ENCODE data around the gene RYR2. TPM values are rescaled to one million over a fixed set of nuclear protein-coding genes. Genes with fewer than 3 reads are reported as not detected.

The RYR2 gene
- total RNA-seq, 4 donors from 2014 or later, result 0.20 to 0.60 (median 0.32) TPM

DNA sequence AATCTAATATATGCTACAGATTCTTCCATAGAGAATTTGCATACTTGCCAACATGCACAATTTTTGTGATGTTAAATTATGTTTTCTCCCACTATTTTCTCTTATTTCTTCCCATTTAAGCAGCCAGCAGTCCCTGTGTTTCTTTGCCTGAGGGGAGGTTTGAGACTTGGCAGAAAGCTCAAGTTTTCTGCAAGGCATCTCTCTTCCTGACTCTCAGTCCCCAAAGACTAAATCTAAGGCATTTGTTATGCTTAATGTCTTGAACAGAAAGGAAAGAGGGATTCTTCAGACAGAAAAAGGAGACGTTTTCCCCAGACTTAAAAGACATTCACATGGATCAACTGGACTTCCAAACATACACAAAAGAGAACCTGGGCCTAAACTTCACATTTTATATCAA is 354.4 kb downstream of the RYR2 start:
- H3K4me1 ChIP-seq, result no peaks in the 10 kb centered on the region
- H3K9me3 ChIP-seq, result peaks cover 0 to 20% (median 0%) of the 10 kb centered on the region in 4 donors
- no peak overlapping the region for H3K4me3 ChIP-seq
- no peak for DNase-seq (ENCODE audit: low spot score in 2 of 2)
- no peaks in the 10 kb centered on the region for H3K27me3 ChIP-seq
- H3K36me3 ChIP-seq, result no peaks in the 10 kb centered on the region
- H3K27ac ChIP-seq, result no peak overlapping the region
- TF ChIP-seq POLR2A (IDR thresholded peaks at IDR 0.05), result no peak
- 12 to 23% methylated on average over 1 of the region's 1 CpG for WGBS, 2 donors

GRCh38 chr1:237398751-237399150 is 356.8 kb downstream of the RYR2 start:
- peaks cover 0 to 32% (median 0%) of the 10 kb centered on the region in 4 donors for H3K9me3 ChIP-seq
- 80% methylated on average over 4 of the region's 4 CpGs for WGBS, 2 donors
- H3K27ac ChIP-seq, result no peak overlapping the region
- no peak overlapping the region for H3K4me3 ChIP-seq
- H3K36me3 ChIP-seq, result no peaks in the 10 kb centered on the region
- H3K4me1 ChIP-seq, result no peaks in the 10 kb centered on the region
- TF ChIP-seq EP300 (IDR thresholded peaks at IDR 0.05), result no peak
- TF ChIP-seq, protein P1, sequence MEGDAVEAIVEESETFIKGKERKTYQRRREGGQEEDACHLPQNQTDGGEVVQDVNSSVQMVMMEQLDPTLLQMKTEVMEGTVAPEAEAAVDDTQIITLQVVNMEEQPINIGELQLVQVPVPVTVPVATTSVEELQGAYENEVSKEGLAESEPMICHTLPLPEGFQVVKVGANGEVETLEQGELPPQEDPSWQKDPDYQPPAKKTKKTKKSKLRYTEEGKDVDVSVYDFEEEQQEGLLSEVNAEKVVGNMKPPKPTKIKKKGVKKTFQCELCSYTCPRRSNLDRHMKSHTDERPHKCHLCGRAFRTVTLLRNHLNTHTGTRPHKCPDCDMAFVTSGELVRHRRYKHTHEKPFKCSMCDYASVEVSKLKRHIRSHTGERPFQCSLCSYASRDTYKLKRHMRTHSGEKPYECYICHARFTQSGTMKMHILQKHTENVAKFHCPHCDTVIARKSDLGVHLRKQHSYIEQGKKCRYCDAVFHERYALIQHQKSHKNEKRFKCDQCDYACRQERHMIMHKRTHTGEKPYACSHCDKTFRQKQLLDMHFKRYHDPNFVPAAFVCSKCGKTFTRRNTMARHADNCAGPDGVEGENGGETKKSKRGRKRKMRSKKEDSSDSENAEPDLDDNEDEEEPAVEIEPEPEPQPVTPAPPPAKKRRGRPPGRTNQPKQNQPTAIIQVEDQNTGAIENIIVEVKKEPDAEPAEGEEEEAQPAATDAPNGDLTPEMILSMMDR (IDR thresholded peaks at IDR 0.05), result no peak
- TF ChIP-seq POLR2A (IDR thresholded peaks at IDR 0.05), result no peak
- H3K27me3 ChIP-seq, result no peaks in the 10 kb centered on the region
- DNase-seq (ENCODE audit: low spot score in 2 of 2), result no peak

DNA sequence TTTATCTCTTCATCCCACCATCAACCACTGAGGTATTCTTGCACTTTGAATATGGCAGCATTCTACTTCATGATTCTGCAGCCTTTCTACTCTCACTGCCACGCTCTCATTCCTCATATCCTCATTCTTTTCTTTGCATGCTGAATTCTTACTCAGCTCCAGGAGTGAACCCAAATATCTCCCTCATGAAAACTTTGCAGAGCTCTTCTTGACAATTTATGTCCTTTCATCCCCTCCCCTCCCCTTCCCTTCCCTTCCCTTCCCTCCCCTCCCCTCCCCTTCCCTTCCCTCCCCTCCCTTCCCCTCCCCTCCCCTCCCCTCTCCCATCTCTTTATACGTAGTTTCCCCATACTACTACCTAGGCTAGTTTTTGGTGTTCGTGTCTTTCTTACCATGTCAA is 363.9 kb downstream of the RYR2 start:
- 77 to 82% methylated on average over 3 of the region's 3 CpGs for WGBS, 2 donors
- Histone ChIP-seq H3K27ac (no peak overlapping the region), H3K4me1 (no peaks in the 10 kb centered on the region), H3K9me3 (peaks cover 0 to 12% (median 0%) of the 10 kb centered on the region in 4 donors), H3K36me3 (no peaks in the 10 kb centered on the region), H3K27me3 (no peaks in the 10 kb centered on the region), H3K4me3 (no peak overlapping the region)
- TF ChIP-seq, protein P1 (IDR thresholded peaks at IDR 0.05), result no peak
- TF ChIP-seq EP300 (IDR thresholded peaks at IDR 0.05) (no peak), POLR2A (IDR thresholded peaks at IDR 0.05) (no peak)
- no peak for DNase-seq (ENCODE audit: low spot score in 2 of 2)

DNA sequence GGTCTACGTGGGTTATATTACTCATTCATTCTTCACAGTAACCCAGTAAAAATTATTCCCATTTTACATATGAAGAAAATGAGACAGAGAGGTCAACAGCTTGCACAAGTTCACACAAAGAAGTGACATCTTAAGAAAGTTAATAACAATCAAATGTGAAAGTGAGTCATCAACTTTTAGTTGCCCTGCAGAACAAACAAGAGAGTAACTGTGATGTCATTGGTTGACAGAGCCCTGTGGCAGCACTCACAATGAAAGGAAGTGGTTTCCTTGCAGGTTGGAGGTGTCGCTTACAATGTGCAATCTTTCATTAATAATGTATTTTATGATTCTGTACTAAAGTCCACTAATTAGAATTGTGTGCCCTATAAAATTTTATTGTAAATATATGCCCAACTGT is 369.6 kb downstream of the RYR2 start:
- Histone ChIP-seq H3K4me1 (no peaks in the 10 kb centered on the region), H3K27ac (no peak overlapping the region), H3K27me3 (no peaks in the 10 kb centered on the region), H3K4me3 (no peak overlapping the region), H3K36me3 (no peaks in the 10 kb centered on the region), H3K9me3 (peaks cover 0 to 1% (median 0%) of the 10 kb centered on the region in 4 donors)
- no peak for DNase-seq (ENCODE audit: low spot score in 2 of 2)
- 77 to 82% methylated on average over 2 of the region's 2 CpGs for WGBS, 2 donors
- TF ChIP-seq EP300 (IDR thresholded peaks at IDR 0.05) (no peak), POLR2A (IDR thresholded peaks at IDR 0.05) (no peak)
- TF ChIP-seq, protein P1 (IDR thresholded peaks at IDR 0.05), result no peak

DNA sequence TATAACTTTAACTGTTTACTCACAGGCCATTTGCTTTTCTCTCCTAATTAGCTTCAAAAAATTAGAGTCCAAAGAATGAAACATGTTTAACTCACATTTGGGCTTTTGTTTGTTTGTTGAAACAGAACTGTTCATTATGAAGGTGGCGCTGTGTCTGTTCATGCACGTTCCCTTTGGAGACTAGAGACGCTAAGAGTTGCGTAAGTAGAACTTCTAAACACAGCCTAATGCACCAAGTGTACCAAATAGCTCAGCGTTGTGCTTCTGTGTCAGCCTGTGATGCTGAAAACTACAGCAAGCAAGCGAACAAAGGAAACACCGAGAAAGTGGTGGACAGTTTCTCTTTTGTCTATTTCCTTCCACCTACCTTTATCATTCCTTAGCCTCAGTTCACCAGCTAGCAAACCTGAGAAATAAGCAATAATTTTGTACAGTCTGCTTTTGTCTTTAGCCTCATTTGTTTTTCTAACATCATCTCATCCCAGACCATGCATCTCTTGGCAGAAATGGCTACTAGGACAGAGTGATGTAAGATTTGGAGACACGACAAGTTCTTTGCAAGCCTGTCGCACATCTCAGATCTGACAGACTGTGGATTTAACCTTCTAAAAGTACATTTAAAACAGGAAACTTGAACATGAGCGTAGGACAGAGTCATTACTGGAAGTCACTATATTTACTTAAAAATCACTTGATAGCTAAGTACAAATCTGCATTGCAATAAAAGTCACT is 375.1 kb downstream of the RYR2 start:
- H3K36me3 ChIP-seq, result no peaks in the 10 kb centered on the region

More for the DNA sequence above, 375.1 kb downstream of the RYR2 start:
- DNase-seq (ENCODE audit: low spot score in 2 of 2), result no peak
- TF ChIP-seq POLR2A (IDR thresholded peaks at IDR 0.05) (no peak), EP300 (IDR thresholded peaks at IDR 0.05) (no peak)
- TF ChIP-seq, protein P1 (IDR thresholded peaks at IDR 0.05), result no peak
- 87 to 88% methylated on average over 10 of the region's 10 CpGs for WGBS, 2 donors
- Histone ChIP-seq H3K9me3 (peaks cover 0 to 5% (median 0%) of the 10 kb centered on the region in 4 donors), H3K4me1 (no peaks in the 10 kb centered on the region), H3K27me3 (no peaks in the 10 kb centered on the region), H3K4me3 (no peak overlapping the region), H3K27ac (no peak overlapping the region)

Measured in tibial nerve (tissue), 4 donors.